Lower leg skin (tissue), 4 donors: Measurements from ENCODE around the gene DOCK1. TPM values are rescaled to one million over a fixed set of nuclear protein-coding genes. Genes with fewer than 3 reads are reported as not detected.

Experiments
- DNase-seq, 2 donors: peaks; one replicate each; pipeline ENCODE4 v3.0.0-alpha.2; 2019; ENCODE audit warnings: low spot score in 2 of 2
- H3K4me3 ChIP-seq: fragments of 200-600 bp; sonication (generic); 2 replicates; pipeline ENCODE4 v1.5.1; 2017; ENCODE audit warnings: mild to moderate bottlenecking, low read depth; ENCODE audit not compliant: poor library complexity, severe bottlenecking
- CTCF ChIP-seq, 3 donors: fragments of 450-650 bp; IDR thresholded peaks; one replicate each; pipeline ENCODE4 v1.5.1; 2016; ENCODE audit warnings: antibody characterized with exemption in 3 of 3, mild to moderate bottlenecking in 3 of 3, moderate library complexity in 2 of 3
- POLR2A ChIP-seq, 2 donors: fragments of 450-650 bp; IDR thresholded peaks; one replicate each; pipeline ENCODE4 v1.6.1; 2016 to 2017; ENCODE audit warnings: antibody characterized with exemption in 2 of 2, mild to moderate bottlenecking in 1 of 2, moderate library complexity in 1 of 2
- WGBS, 2 donors: methylation state at CpG; one replicate each; pipeline ENCODE4 v1.1.5; 2018; 5-methylcytosine and 5-hydroxymethylcytosine counted together
- intact Hi-C: fragments of 100-400 bp; cut with DNase I; formaldehyde crosslinking; loops from one replicate; pipeline ENCODE4 v1.15.0; 2023; ENCODE audit warnings: low total_unique reads
- total RNA-seq, 4 donors: library from RNA; depleted of rRNA; stranded (reverse); fragments of >200 nt; gene quantifications; one replicate each; pipeline ENCODE4 v1.1.0, GENCODE V29; 2016

Gene DOCK1
- total RNA-seq, 4 donors from 2014 or later: 76.6 to 108 (median 83.4) TPM

GRCh38 chr10:127133672-127134500 lies 228.7 kb downstream of the DOCK1 start:
- no peak for DNase-seq
- intact Hi-C loops: no loop called here
- no peak overlapping the region for H3K4me3 ChIP-seq
- 98 to 100% methylated on average over 2 of the region's 2 CpGs for WGBS, 2 donors
- TF ChIP-seq POLR2A (IDR thresholded peaks at IDR 0.05): no peak
- no peak for TF ChIP-seq CTCF (IDR thresholded peaks at IDR 0.05)

GRCh38 chr10:127135844-127136577 lies 230.8 kb downstream of the DOCK1 start:
- 74 to 76% methylated on average over 6 of the region's 6 CpGs for WGBS, 2 donors
- no peak for DNase-seq
- no peak overlapping the region for H3K4me3 ChIP-seq
- no peak for TF ChIP-seq POLR2A (IDR thresholded peaks at IDR 0.05)
- TF ChIP-seq CTCF (IDR thresholded peaks at IDR 0.05): no peak
- intact Hi-C loops: no loop called here

GRCh38 chr10:127137391-127137790 lies 232.2 kb downstream of the DOCK1 start:
- TF ChIP-seq POLR2A (IDR thresholded peaks at IDR 0.05): no peak
- TF ChIP-seq CTCF (IDR thresholded peaks at IDR 0.05): no peak
- intact Hi-C loops: no loop called here
- DNase-seq: no peak
- WGBS, 2 donors: 93% methylated on average over 7 of the region's 7 CpGs
- no peak overlapping the region for H3K4me3 ChIP-seq

GRCh38 chr10:127142136-127142535 lies 236.9 kb downstream of the DOCK1 start:
- no peak for DNase-seq
- intact Hi-C loops: no loop called here
- no peak for TF ChIP-seq POLR2A (IDR thresholded peaks at IDR 0.05)
- TF ChIP-seq CTCF (IDR thresholded peaks at IDR 0.05): no peak

GRCh38 chr10:127142856-127143255 lies 237.6 kb downstream of the DOCK1 start:
- no peak overlapping the region for H3K4me3 ChIP-seq
- no peak for DNase-seq
- TF ChIP-seq POLR2A (IDR thresholded peaks at IDR 0.05): no peak
- TF ChIP-seq CTCF (IDR thresholded peaks at IDR 0.05): no peak
- 88 to 94% methylated on average over 5 of the region's 5 CpGs for WGBS, 2 donors
- intact Hi-C loops: no loop called here

More at GRCh38 chr10:127142136-127142535, 236.9 kb downstream of the DOCK1 start:
- no peak overlapping the region for H3K4me3 ChIP-seq
- 72 to 76% methylated on average over 5 to 6 of the region's 6 CpGs for WGBS, 2 donors
